IMR-90 (cell line): ENCODE measurements around the gene ABCD1. TPM values are rescaled to one million over a fixed set of nuclear protein-coding genes. Genes with fewer than 3 reads are reported as not detected.

Experiments used
- ATAC-seq: fragments of 200-7000 bp; cut with Tn5 transposase; 2 replicates; pipeline ENCODE4 v1.9.1; 2020; ENCODE audit warnings: low read depth, mild to moderate bottlenecking, moderate library complexity
- BruUV-seq: library from RNA; stranded (reverse); fragments of 400-500 nt; replicated peaks from 2 replicates; lab custom pipeline; 2021; lab: Mats Ljungman, UMichigan
- CTCF ChIA-PET: fragments of 300-600 bp; formaldehyde crosslinking; extraction: SDS; loops from one replicate; lab custom pipeline; 2021; ENCODE audit warnings: antibody characterized with exemption; lab: Yijun Ruan, JAX
- POLR2A ChIA-PET: fragments of 300-600 bp; sonication (Branson Sonifier 250); formaldehyde crosslinking; loops from one replicate; lab custom pipeline; 2022; ENCODE audit warnings: antibody characterized with exemption; ENCODE audit not compliant: unreplicated experiment; lab: Charles Lee
- DNase-seq: peaks from one replicate; pipeline ENCODE4 v3.0.0; 2013
- H2AFZ ChIP-seq: replicated peaks from 2 replicates; pipeline ENCODE3; 2013; ENCODE audit warnings: low read length, mild to moderate bottlenecking; ENCODE audit not compliant: poor library complexity
- H2AK5ac ChIP-seq: 2 replicates; pipeline ENCODE4 v1.6.1; 2013; ENCODE audit warnings: low read depth, low read length, inconsistent platforms
- H2AK9ac ChIP-seq: replicated peaks from 2 replicates; pipeline ENCODE3; 2013; ENCODE audit warnings: mild to moderate bottlenecking, low read depth, low read length, moderate library complexity; ENCODE audit not compliant: poor library complexity
- H2BK120ac ChIP-seq: 2 replicates; pipeline ENCODE4 v1.6.1; 2013; ENCODE audit warnings: low read depth, low read length, inconsistent platforms
- H2BK15ac ChIP-seq: 3 replicates; pipeline ENCODE4 v1.6.1; 2013; ENCODE audit warnings: low read depth, low read length, inconsistent platforms
- H2BK20ac ChIP-seq: 2 replicates; pipeline ENCODE4 v1.6.1; 2013; ENCODE audit warnings: low read depth, mild to moderate bottlenecking, inconsistent platforms, low read length, moderate library complexity
- H2BK5ac ChIP-seq: 2 replicates; pipeline ENCODE4 v1.6.1; 2013; ENCODE audit warnings: mild to moderate bottlenecking, low read depth, low read length, inconsistent platforms; ENCODE audit not compliant: poor library complexity, severe bottlenecking
- H3K14ac ChIP-seq: replicated peaks from 2 replicates; pipeline ENCODE4 v1.6.1; 2013; ENCODE audit warnings: low read depth, low read length, inconsistent platforms
- H3K18ac ChIP-seq: 2 replicates; pipeline ENCODE4 v1.6.1; 2013; ENCODE audit warnings: low read depth, low read length, control low read depth
- H3K23ac ChIP-seq: 2 replicates; pipeline ENCODE4 v1.6.1; 2013; ENCODE audit warnings: low read depth, low read length, inconsistent platforms
- H3K27ac ChIP-seq: 2 replicates; pipeline ENCODE4 v1.5.1; 2013; ENCODE audit warnings: mild to moderate bottlenecking, control low read depth, low read length; ENCODE audit not compliant: insufficient read depth
- H3K27me3 ChIP-seq: 2 replicates; pipeline ENCODE4 v1.6.1; 2013; ENCODE audit warnings: low read length; ENCODE audit not compliant: control insufficient read depth, insufficient read depth
- H3K36me3 ChIP-seq: 2 replicates; pipeline ENCODE4 v1.6.1; 2013; ENCODE audit warnings: low read length, mixed read lengths; ENCODE audit not compliant: control insufficient read depth, insufficient read depth
- H3K4ac ChIP-seq: 2 replicates; pipeline ENCODE4 v1.6.1; 2013; ENCODE audit warnings: low read depth, low read length, inconsistent platforms
- H3K4me1 ChIP-seq: 2 replicates; pipeline ENCODE4 v1.6.1; 2013; ENCODE audit warnings: low read length, mixed read lengths; ENCODE audit not compliant: control insufficient read depth, insufficient read depth
- H3K4me2 ChIP-seq: 2 replicates; pipeline ENCODE4 v1.6.1; 2013; ENCODE audit warnings: low read depth, mild to moderate bottlenecking, control low read depth, low read length, moderate library complexity
- H3K4me3 ChIP-seq: 2 replicates; pipeline ENCODE4 v1.5.1; 2013; ENCODE audit warnings: low read depth, mild to moderate bottlenecking, control low read depth, low read length, moderate library complexity; ENCODE audit not compliant: insufficient read depth
- H3K56ac ChIP-seq: 2 replicates; pipeline ENCODE4 v1.6.1; 2013; ENCODE audit warnings: low read length, inconsistent platforms; ENCODE audit not compliant: insufficient read depth; ENCODE audit errors: extremely low read depth
- H3K79me1 ChIP-seq, 2 experiments: 2 replicates each; pipeline ENCODE4 v1.6.1; 2013; ENCODE audit warnings: low read length in 2 of 2, inconsistent platforms in 1 of 2, low read depth in 1 of 2
- H3K9ac ChIP-seq: 2 replicates; pipeline ENCODE4 v1.6.1; 2013; ENCODE audit warnings: low read depth, low read length, control low read depth
- H3K9me1 ChIP-seq: 2 replicates; pipeline ENCODE4 v1.6.1; 2013; ENCODE audit warnings: low read length, inconsistent platforms; ENCODE audit not compliant: insufficient read depth
- H3K9me3 ChIP-seq: 2 replicates; pipeline ENCODE4 v1.6.1; 2013; ENCODE audit warnings: low read length; ENCODE audit not compliant: control insufficient read depth, insufficient read depth
- H4K20me1 ChIP-seq: 2 replicates; pipeline ENCODE4 v1.6.1; 2013; ENCODE audit warnings: low read length, inconsistent platforms; ENCODE audit not compliant: insufficient read depth
- H4K5ac ChIP-seq: 2 replicates; pipeline ENCODE4 v1.6.1; 2013; ENCODE audit warnings: mild to moderate bottlenecking, low read depth, low read length, control low read depth
- H4K8ac ChIP-seq, 2 experiments: 2 replicates each; pipeline ENCODE4 v1.6.1; 2013; ENCODE audit warnings: low read depth in 2 of 2, low read length in 2 of 2, control low read depth in 1 of 2, inconsistent platforms in 1 of 2
- H4K91ac ChIP-seq: 2 replicates; pipeline ENCODE4 v1.6.1; 2013; ENCODE audit warnings: low read depth, low read length, inconsistent platforms; ENCODE audit not compliant: insufficient read depth
- BHLHE40 ChIP-seq: fragments of 150-350 bp; IDR thresholded peaks from 2 replicates; pipeline ENCODE4 v1.6.1; 2016; ENCODE audit warnings: mild to moderate bottlenecking, low read depth, low read length
- CEBPB ChIP-seq: IDR thresholded peaks from 2 replicates; pipeline ENCODE4 v1.6.1; 2012; ENCODE audit warnings: low read depth, low read length, improper control_type of control experiment
- CHD1 ChIP-seq: IDR thresholded peaks from 2 replicates; pipeline ENCODE4 v1.6.1; 2012; ENCODE audit warnings: low read depth, low read length, improper control_type of control experiment
- FOS ChIP-seq: fragments of 150-350 bp; IDR thresholded peaks from 2 replicates; pipeline ENCODE4 v1.6.1; 2016; ENCODE audit warnings: low read depth, low read length
- MAFK ChIP-seq: IDR thresholded peaks from 2 replicates; pipeline ENCODE4 v1.6.1; 2012; ENCODE audit warnings: low read depth, low read length, improper control_type of control experiment
- MAZ ChIP-seq: IDR thresholded peaks from 2 replicates; pipeline ENCODE4 v1.6.1; 2012; ENCODE audit warnings: low read depth, mild to moderate bottlenecking, low read length, improper control_type of control experiment, moderate library complexity, borderline replicate concordance
- MXI1 ChIP-seq: IDR thresholded peaks from 2 replicates; pipeline ENCODE4 v1.6.1; 2012; ENCODE audit warnings: low read depth, mild to moderate bottlenecking, low read length, moderate library complexity, borderline replicate concordance
- RAD21 ChIP-seq: IDR thresholded peaks from 2 replicates; pipeline ENCODE4 v1.6.1; 2012; ENCODE audit warnings: low read length, improper control_type of control experiment
- RFX5 ChIP-seq: IDR thresholded peaks from 2 replicates; pipeline ENCODE4 v1.8.0; 2012; ENCODE audit warnings: low read depth, mild to moderate bottlenecking, low read length, moderate library complexity
- SMC3 ChIP-seq: fragments of 150-350 bp; IDR thresholded peaks from 2 replicates; pipeline ENCODE4 v1.6.1; 2016; ENCODE audit warnings: low read depth, mild to moderate bottlenecking, antibody characterized with exemption, low read length, moderate library complexity
- WGBS, 2 experiments: methylation state at CpG; one replicate each; pipeline versions ENCODE4 v1.1.5 to v1.1.7; 2013; ENCODE audit warnings: missing lambda C conversion rate in 2 of 2; ENCODE audit not compliant: insufficient read length in 1 of 2; ENCODE audit errors: extremely low coverage in 2 of 2; 5-methylcytosine and 5-hydroxymethylcytosine counted together
- dilution Hi-C: fragments of 300-500 bp; cut with HindIII; formaldehyde crosslinking; loops from one replicate; pipeline ENCODE4 v1.14.3; 2018; ENCODE audit warnings: low sequenced_read_pairs; ENCODE audit not compliant: unreplicated experiment
- in situ Hi-C: fragments of 300-500 bp; cut with MboI; formaldehyde crosslinking; loops from 3 replicates; pipeline ENCODE4 v1.14.3; 2019; ENCODE audit warnings: low sequenced_read_pairs, inconsistent platforms, mixed read lengths
- intact Hi-C: fragments of 100-400 bp; cut with micrococcal nuclease; formaldehyde crosslinking; loops from 2 replicates; pipeline ENCODE4 v1.10.0; 2022
- polyA plus RNA-seq, 3 experiments: library from polyadenylated mRNA; depleted of rRNA; stranded (reverse); fragments of >200 nt; gene quantifications; 2 replicates each; pipeline ENCODE4 v1.2.3, GENCODE V29; 2012; ENCODE audit warnings: low replicate concordance in 1 of 3
- total RNA-seq: library from RNA; depleted of rRNA; stranded (reverse); fragments of >200 nt; gene quantifications from 2 replicates; pipeline ENCODE4 v1.2.3, GENCODE V29; 2012
- TF ChIP-seq, protein P1 (sequence below): fragments of 150-350 bp; IDR thresholded peaks from 2 replicates; pipeline ENCODE4 v1.6.1; 2017; ENCODE audit warnings: mild to moderate bottlenecking, antibody characterized with exemption, low read length, low read depth
- TF ChIP-seq, protein P2 (sequence below): conservative IDR thresholded peaks from 2 replicates; pipeline ENCODE4 v1.5.1; 2012; ENCODE audit warnings: mild to moderate bottlenecking, low read depth, low read length, improper control_type of control experiment

The ABCD1 gene
- total and polyA plus RNA-seq, 2 of the 4 experiments (the other 2 are of a cell fraction), result 4.3 to 7.0 TPM

DNA sequence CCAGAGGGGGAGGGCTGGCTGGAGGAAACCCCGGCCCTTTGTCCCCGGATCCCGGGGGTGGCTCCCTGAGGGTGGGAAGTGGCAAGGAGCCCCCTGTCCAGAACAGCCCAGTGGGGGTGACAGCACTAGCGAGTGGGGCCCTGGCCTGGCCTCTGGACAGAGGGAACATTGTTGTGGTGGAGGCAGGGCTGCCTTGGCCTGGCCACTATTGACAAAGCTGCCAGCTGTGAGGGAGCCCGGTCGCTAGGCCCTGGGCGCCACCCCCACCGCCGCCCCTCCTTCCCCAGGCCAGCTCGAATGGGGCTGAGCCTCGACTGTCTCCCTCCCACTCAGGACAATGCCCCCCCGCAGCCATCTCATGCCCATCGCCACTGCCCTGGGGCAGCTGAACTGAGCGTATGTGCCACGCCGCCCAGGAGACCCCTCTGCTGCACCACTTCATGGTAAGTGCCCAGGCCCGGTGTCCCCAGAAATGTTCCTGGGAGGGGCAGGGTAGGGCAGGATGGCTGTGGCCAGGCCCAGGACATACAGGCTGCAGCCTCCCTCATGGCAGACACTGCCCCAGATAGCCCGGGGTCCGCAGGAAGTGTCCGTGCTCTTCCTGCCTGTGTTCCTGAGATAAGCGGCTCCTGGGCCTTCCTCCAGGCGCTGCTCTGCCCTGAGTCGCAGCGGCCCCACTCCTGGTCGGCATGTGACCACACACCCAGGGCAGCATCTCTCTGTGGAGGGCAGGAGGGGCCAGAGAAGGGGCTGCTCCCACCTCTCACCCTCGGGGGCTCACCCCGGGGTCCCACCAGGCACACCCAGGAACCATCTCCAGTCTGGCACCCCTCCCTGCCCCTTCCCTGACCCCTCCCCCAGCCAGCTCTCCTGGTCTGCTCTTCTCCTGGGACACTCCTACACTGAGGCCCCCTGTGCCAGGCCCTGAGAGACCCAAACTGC, 40.8 kb downstream of the ABCD1 start:
- Histone ChIP-seq H4K5ac (peak overlapping the region; percentile 94), H3K4me1 (peaks cover 17% of the 10 kb centered on the region), H2BK120ac (peak overlapping the region; percentile 85), H3K56ac (no peak overlapping the region), H3K79me1 (peaks cover 0 to 17% of the 10 kb centered on the region in 2 experiments; a peak in 2 of 4 replicates), H3K9me1 (no peaks in the 10 kb centered on the region), H3K18ac (peak overlapping the region; percentile 92; the same call in 1 of the 2 replicates), H2BK5ac (peak overlapping the region; percentile 95), H3K27me3 (no peaks in the 10 kb centered on the region), H4K91ac (peak overlapping the region; percentile 91), H3K23ac (peak overlapping the region; percentile 72), H3K4me2 (peak overlapping the region; percentile 93), H2AK9ac (peak overlapping the region; percentile 94), H4K20me1 (no peaks in the 10 kb centered on the region; the same call in 1 of the 2 replicates), H3K14ac (peak overlapping the region; percentile 84), H3K4ac (peak overlapping the region; percentile 94), H3K9me3 (no peaks in the 10 kb centered on the region; the same call in 1 of the 2 replicates), H2AK5ac (peak overlapping the region; percentile 83), H2BK15ac (no peak overlapping the region; the same call in 2 of the 3 replicates), H2BK20ac (no peak overlapping the region; the same call in 1 of the 2 replicates), H3K36me3 (no peaks in the 10 kb centered on the region; the same call in 1 of the 2 replicates), H3K4me3 (peak overlapping the region; percentile 56), H3K27ac (peak overlapping the region; percentile 94), H3K9ac (peak overlapping the region; percentile 72), H4K8ac (peak overlapping the region; percentile 35 to 90; a peak in 2 of 4 replicates), H2AFZ (peak overlapping the region; percentile 89)
- WGBS, 2 experiments, result no CpG with 5 or more reads among the region's 27 CpGs
- in situ Hi-C loops, result loop anchor here (10.0 kb wide), 1 partner anchor 199 kb away; no protein-coding TSS in a partner anchor
- intact Hi-C loops, result loop anchor here (1.0 kb wide), 1 partner anchor 30 kb away; no protein-coding TSS in a partner anchor
- ATAC-seq (peak; percentile 26), DNase-seq (peak; percentile 5)
- ChIA-PET CTCF (no interaction called here), POLR2A (no interaction called here)
- dilution Hi-C loops, result no loop called here
- no TSS peak for BruUV-seq
- TF ChIP-seq RAD21 (no peak), MXI1 (no peak), FOS (no peak), CHD1 (no peak), CEBPB (no peak), MAFK (no peak), RFX5 (no peak), MAZ (no peak), SMC3 (no peak), BHLHE40 (no peak)
- TF ChIP-seq, protein P1, sequence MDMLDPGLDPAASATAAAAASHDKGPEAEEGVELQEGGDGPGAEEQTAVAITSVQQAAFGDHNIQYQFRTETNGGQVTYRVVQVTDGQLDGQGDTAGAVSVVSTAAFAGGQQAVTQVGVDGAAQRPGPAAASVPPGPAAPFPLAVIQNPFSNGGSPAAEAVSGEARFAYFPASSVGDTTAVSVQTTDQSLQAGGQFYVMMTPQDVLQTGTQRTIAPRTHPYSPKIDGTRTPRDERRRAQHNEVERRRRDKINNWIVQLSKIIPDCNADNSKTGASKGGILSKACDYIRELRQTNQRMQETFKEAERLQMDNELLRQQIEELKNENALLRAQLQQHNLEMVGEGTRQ, result no peak
- TF ChIP-seq, protein P2, sequence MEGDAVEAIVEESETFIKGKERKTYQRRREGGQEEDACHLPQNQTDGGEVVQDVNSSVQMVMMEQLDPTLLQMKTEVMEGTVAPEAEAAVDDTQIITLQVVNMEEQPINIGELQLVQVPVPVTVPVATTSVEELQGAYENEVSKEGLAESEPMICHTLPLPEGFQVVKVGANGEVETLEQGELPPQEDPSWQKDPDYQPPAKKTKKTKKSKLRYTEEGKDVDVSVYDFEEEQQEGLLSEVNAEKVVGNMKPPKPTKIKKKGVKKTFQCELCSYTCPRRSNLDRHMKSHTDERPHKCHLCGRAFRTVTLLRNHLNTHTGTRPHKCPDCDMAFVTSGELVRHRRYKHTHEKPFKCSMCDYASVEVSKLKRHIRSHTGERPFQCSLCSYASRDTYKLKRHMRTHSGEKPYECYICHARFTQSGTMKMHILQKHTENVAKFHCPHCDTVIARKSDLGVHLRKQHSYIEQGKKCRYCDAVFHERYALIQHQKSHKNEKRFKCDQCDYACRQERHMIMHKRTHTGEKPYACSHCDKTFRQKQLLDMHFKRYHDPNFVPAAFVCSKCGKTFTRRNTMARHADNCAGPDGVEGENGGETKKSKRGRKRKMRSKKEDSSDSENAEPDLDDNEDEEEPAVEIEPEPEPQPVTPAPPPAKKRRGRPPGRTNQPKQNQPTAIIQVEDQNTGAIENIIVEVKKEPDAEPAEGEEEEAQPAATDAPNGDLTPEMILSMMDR, result no peak
